GM18526 (cell line): ENCODE data around the gene AMOT.

Experiments used
- POLR2A ChIP-seq: IDR thresholded peaks from 3 replicates; pipeline ENCODE4 v1.6.1; 2011; ENCODE audit not compliant: insufficient read length; ENCODE audit errors: extremely low read depth

AMOT gene

GRCh38 chrX:112846782-112847181 lies 6.2 kb upstream of the AMOT start:
- no peak for TF ChIP-seq POLR2A

- no peak for TF ChIP-seq POLR2A
These were observed 5.6 kb upstream of the AMOT start for GRCh38 chrX:112846187-112846586.

GRCh38 chrX:112844250-112844649 lies 3.6 kb upstream of the AMOT start:
- no peak for TF ChIP-seq POLR2A

GRCh38 chrX:112841820-112842157 lies 1.2 kb upstream of the AMOT start:
- no peak for TF ChIP-seq POLR2A

GRCh38 chrX:112841114-112841819 lies 636 bp upstream of the AMOT start:
- TF ChIP-seq POLR2A, result no peak

- TF ChIP-seq POLR2A, result no peak
These were observed 775 bp downstream of the AMOT start for GRCh38 chrX:112839856-112840255.

- TF ChIP-seq POLR2A, result no peak
These were observed 3.1 kb downstream of the AMOT start for GRCh38 chrX:112837531-112837930.

- TF ChIP-seq POLR2A, result no peak
These were observed 5.6 kb downstream of the AMOT start for GRCh38 chrX:112835019-112835418.

- TF ChIP-seq POLR2A, result no peak
These were observed 6.4 kb downstream of the AMOT start for GRCh38 chrX:112834031-112834845.

- no peak for TF ChIP-seq POLR2A
These were observed 8.0 kb downstream of the AMOT start for GRCh38 chrX:112832481-112833095.

- no peak for TF ChIP-seq POLR2A
These were observed 10.1 kb downstream of the AMOT start for GRCh38 chrX:112830540-112830939.

GRCh38 chrX:112827292-112827903 lies 13.2 kb downstream of the AMOT start:
- no peak for TF ChIP-seq POLR2A

GRCh38 chrX:112826023-112826422 lies 14.6 kb downstream of the AMOT start:
- no peak for TF ChIP-seq POLR2A

- TF ChIP-seq POLR2A, result no peak
These were observed 17.7 kb downstream of the AMOT start for GRCh38 chrX:112822892-112823291.

- no peak for TF ChIP-seq POLR2A
These were observed 20.0 kb downstream of the AMOT start for GRCh38 chrX:112820364-112821268.
